ENCODE results near the gene NOXO1.

The NOXO1 gene

GRCh38 chr16:1981398-1981836 lies at the start of gene NOXO1:
TSS of gene NOXO1 (minus strand) at chr16:1981469. CDS start at chr16:1981179, 290 bp downstream.
- DNase-seq (ENCODE audit: insufficient read length, low spot score) (no peak), FAIRE-seq (no peak)
- TF ChIP-seq, protein P1, sequence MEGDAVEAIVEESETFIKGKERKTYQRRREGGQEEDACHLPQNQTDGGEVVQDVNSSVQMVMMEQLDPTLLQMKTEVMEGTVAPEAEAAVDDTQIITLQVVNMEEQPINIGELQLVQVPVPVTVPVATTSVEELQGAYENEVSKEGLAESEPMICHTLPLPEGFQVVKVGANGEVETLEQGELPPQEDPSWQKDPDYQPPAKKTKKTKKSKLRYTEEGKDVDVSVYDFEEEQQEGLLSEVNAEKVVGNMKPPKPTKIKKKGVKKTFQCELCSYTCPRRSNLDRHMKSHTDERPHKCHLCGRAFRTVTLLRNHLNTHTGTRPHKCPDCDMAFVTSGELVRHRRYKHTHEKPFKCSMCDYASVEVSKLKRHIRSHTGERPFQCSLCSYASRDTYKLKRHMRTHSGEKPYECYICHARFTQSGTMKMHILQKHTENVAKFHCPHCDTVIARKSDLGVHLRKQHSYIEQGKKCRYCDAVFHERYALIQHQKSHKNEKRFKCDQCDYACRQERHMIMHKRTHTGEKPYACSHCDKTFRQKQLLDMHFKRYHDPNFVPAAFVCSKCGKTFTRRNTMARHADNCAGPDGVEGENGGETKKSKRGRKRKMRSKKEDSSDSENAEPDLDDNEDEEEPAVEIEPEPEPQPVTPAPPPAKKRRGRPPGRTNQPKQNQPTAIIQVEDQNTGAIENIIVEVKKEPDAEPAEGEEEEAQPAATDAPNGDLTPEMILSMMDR (IDR thresholded peaks at IDR 0.05; ENCODE audit: insufficient read depth, missing control alignments) = no peak

DNA sequence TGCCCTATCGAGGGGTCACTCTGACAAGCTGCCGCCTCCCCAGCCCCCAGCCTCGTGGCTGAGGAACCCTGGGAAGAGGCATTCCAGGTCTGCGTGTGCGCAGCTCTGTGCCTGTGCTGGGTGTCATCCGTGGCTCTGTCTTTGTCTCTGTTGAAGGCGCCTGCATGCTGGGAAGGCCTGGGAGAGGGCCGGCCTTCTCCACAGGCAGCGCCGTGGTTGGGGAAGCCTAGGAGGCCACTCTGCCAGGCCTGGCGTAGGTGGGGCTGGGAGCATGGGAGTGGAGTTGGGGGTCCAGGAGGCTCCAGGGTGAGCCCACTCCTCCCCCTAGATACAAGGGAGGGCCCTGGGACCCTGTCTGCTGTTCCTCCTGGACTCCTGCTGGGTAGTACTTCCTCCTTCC lies 48.8 kb upstream of the NOXO1 start:
- FAIRE-seq (no peak), DNase-seq (ENCODE audit: insufficient read length, low spot score) (no peak)
- TF ChIP-seq, protein P1 (IDR thresholded peaks at IDR 0.05; ENCODE audit: insufficient read depth, missing control alignments) = no peak

DNA sequence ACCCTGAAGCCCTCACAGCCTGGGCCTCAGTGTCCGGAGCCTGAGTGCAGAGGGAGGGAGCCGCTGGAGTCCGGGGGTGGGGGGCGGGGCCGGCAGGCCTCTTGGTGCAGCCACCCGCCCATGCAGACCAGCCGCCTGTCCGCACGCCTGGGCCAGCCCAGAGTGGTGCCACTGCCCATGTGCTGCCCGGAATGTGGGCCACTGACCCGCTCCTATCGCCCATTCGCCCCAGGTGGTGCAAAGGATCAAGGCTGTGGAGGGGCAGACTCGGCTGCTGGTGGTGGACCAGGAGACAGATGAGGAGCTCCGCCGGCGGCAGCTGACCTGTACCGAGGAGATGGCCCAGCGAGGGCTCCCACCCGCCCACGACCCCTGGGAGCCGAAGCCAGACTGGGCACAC lies 48.1 kb upstream of the NOXO1 start:
- FAIRE-seq (no peak), DNase-seq (ENCODE audit: insufficient read length, low spot score) (no peak)
- TF ChIP-seq, protein P1 (IDR thresholded peaks at IDR 0.05; ENCODE audit: insufficient read depth, missing control alignments) = no peak

DNA sequence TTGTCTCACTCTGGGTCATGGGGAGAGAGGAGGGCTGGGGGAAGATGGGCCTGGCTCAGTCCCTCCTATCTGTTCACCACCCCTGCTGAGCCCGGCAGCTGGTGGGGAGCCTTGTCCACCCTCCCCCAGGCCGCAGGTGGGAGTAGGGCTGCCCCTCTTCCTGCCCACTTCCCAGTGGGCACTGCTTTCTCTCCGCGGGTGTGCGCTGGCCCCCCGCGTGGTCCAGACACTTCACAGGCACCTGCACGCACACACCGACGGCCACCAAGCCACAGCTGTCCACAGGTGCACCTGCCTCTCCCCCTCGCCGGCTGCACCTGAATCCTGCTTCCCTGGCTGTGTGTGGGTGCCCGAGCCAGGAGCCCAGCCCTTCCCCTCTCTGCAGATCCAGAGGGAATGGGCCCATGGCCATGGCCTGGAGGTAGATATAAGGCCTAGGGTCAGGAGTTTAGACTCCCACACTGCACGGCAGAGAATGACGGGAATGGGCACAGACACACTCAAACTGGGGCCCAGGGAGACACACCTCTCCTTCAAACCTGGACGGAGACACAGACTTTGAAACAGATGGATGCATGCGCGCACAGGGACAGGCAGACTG lies 47.5 kb upstream of the NOXO1 start:
- FAIRE-seq (no peak), DNase-seq (ENCODE audit: insufficient read length, low spot score) (no peak)
- TF ChIP-seq, protein P1 (IDR thresholded peaks at IDR 0.05; ENCODE audit: insufficient read depth, missing control alignments) = no peak

DNA sequence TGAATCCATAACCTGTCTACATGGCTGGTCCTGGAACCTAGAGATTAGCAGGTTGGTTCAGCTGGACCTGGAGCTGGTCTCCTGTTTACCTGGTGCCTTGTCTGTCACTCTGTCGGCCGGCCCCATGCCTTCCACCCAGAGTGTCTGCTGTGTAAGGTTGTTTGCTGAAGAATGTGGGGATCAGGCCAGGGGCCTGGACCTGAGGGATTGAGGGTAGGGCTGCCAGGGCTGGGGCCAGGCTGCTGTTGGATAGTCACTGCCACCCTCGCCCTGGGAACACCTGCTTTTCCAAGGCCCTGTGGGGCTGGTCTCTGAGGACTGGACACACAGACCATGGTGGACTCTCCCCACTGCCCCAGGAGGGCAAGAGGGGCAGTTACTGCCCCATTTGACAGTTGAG lies 46.9 kb upstream of the NOXO1 start:
- DNase-seq (ENCODE audit: insufficient read length, low spot score) (no peak), FAIRE-seq (no peak)
- TF ChIP-seq, protein P1 (IDR thresholded peaks at IDR 0.05; ENCODE audit: insufficient read depth, missing control alignments) = no peak

GRCh38 chr16:2027024-2028010 lies 46.0 kb upstream of the NOXO1 start:
- DNase-seq (ENCODE audit: insufficient read length, low spot score) (no peak), FAIRE-seq (no peak)

More at GRCh38 chr16:2027024-2028010, 46.0 kb upstream of the NOXO1 start:
- TF ChIP-seq, protein P1 (IDR thresholded peaks at IDR 0.05; ENCODE audit: insufficient read depth, missing control alignments) = no peak

All from D721Med (cell line).